Left ventricle myocardium inferior (tissue), 1 donor: ENCODE results near the gene N4BP2L1. TPM values are rescaled to one million over a fixed set of nuclear protein-coding genes. Genes with fewer than 3 reads are reported as not detected.

Experiments
- DNase-seq: peaks from one replicate; pipeline ENCODE4 v3.0.0-alpha.2; 2020
- H3K27ac ChIP-seq: fragments of 200-600 bp; replicated peaks from 2 replicates; pipeline ENCODE4 v1.8.0; 2021
- H3K27me3 ChIP-seq: fragments of 200-600 bp; 2 replicates; pipeline ENCODE4 v1.8.0; 2021; ENCODE audit warnings: low read depth
- H3K36me3 ChIP-seq: fragments of 200-600 bp; 2 replicates; pipeline ENCODE4 v1.8.0; 2021
- H3K4me1 ChIP-seq: fragments of 200-600 bp; 2 replicates; pipeline ENCODE4 v1.8.0; 2021
- H3K4me3 ChIP-seq: fragments of 200-600 bp; 2 replicates; pipeline ENCODE4 v1.8.0; 2021; ENCODE audit warnings: mild to moderate bottlenecking, moderate library complexity
- H3K9me3 ChIP-seq: fragments of 200-600 bp; replicated peaks from 2 replicates; pipeline ENCODE4 v1.8.0; 2021
- CTCF ChIP-seq: fragments of 200-600 bp; IDR thresholded peaks from 2 replicates; pipeline ENCODE4 v1.8.0; 2021; ENCODE audit warnings: antibody characterized with exemption, mild to moderate bottlenecking, borderline replicate concordance
- intact Hi-C: fragments of 100-400 bp; cut with micrococcal nuclease; formaldehyde crosslinking; loops from one replicate; pipeline ENCODE4 v1.11.0; 2022
- total RNA-seq: library from RNA; stranded (reverse); fragmentation: NEBNext Ultra II Directional; extraction: Animal tissue kit (Norgen Biotek cat#: 25700); gene quantifications from one replicate; pipeline ENCODE4 v1.2.1, GENCODE V29; 2021
- donor health status: DM: no; HTN: yes; CAD: no; lungs with severe emphysema.

N4BP2L1 gene
- total RNA-seq, 1 donor from 2014 or later, result 4.6 TPM

- H3K9me3 ChIP-seq, result no peaks in the 10 kb centered on the region
- TF ChIP-seq CTCF, result no peak
- H3K36me3 ChIP-seq, result no peaks in the 10 kb centered on the region
- H3K27ac ChIP-seq, result no peak overlapping the region
- no peaks in the 10 kb centered on the region for H3K27me3 ChIP-seq
- intact Hi-C loops, result no loop called here
- no peak for DNase-seq
- H3K4me3 ChIP-seq, result no peak overlapping the region
- H3K4me1 ChIP-seq, result no peaks in the 10 kb centered on the region
Observed at GRCh38 chr13:32390048-32390447, 37.9 kb downstream of the N4BP2L1 start.

- intact Hi-C loops, result no loop called here
- Histone ChIP-seq H3K4me1 (no peaks in the 10 kb centered on the region), H3K36me3 (no peaks in the 10 kb centered on the region), H3K9me3 (no peaks in the 10 kb centered on the region), H3K27me3 (no peaks in the 10 kb centered on the region), H3K27ac (no peak overlapping the region), H3K4me3 (no peak overlapping the region)
- DNase-seq, result no peak
- TF ChIP-seq CTCF, result no peak
Observed at GRCh38 chr13:32385410-32385809, 42.5 kb downstream of the N4BP2L1 start.

GRCh38 chr13:32384702-32385101, 43.2 kb downstream of the N4BP2L1 start:
- no peak for TF ChIP-seq CTCF
- H3K4me3 ChIP-seq, result no peak overlapping the region
- H3K36me3 ChIP-seq, result no peaks in the 10 kb centered on the region
- no peak for DNase-seq
- H3K4me1 ChIP-seq, result no peaks in the 10 kb centered on the region
- H3K27me3 ChIP-seq, result no peaks in the 10 kb centered on the region
- H3K27ac ChIP-seq, result no peak overlapping the region
- intact Hi-C loops, result loop anchor here (5.0 kb wide), 1 partner anchor 198 kb away; no protein-coding TSS in a partner anchor
- H3K9me3 ChIP-seq, result no peaks in the 10 kb centered on the region

- no peak for DNase-seq
- no peaks in the 10 kb centered on the region for H3K4me1 ChIP-seq
- intact Hi-C loops, result loop anchor here (5.0 kb wide), 1 partner anchor 198 kb away; no protein-coding TSS in a partner anchor
- no peaks in the 10 kb centered on the region for H3K9me3 ChIP-seq
- no peaks in the 10 kb centered on the region for H3K36me3 ChIP-seq
- TF ChIP-seq CTCF, result no peak
- H3K27me3 ChIP-seq, result no peaks in the 10 kb centered on the region
- H3K4me3 ChIP-seq, result no peak overlapping the region
- no peak overlapping the region for H3K27ac ChIP-seq
Observed at GRCh38 chr13:32383836-32384618, 43.9 kb downstream of the N4BP2L1 start.

- H3K36me3 ChIP-seq, result no peaks in the 10 kb centered on the region
- TF ChIP-seq CTCF, result peak; percentile 73
- H3K4me3 ChIP-seq, result no peak overlapping the region
- H3K27ac ChIP-seq, result no peak overlapping the region
- H3K4me1 ChIP-seq, result no peaks in the 10 kb centered on the region
- no peaks in the 10 kb centered on the region for H3K9me3 ChIP-seq
- intact Hi-C loops, result loop anchor here (5.0 kb wide), 1 partner anchor 201 kb away; no protein-coding TSS in a partner anchor
- H3K27me3 ChIP-seq, result no peaks in the 10 kb centered on the region
- DNase-seq, result no peak
Observed at GRCh38 chr13:32381539-32381938, 46.4 kb downstream of the N4BP2L1 start.
